ENCODE data around the gene ZNF664.

Gene ZNF664

DNA sequence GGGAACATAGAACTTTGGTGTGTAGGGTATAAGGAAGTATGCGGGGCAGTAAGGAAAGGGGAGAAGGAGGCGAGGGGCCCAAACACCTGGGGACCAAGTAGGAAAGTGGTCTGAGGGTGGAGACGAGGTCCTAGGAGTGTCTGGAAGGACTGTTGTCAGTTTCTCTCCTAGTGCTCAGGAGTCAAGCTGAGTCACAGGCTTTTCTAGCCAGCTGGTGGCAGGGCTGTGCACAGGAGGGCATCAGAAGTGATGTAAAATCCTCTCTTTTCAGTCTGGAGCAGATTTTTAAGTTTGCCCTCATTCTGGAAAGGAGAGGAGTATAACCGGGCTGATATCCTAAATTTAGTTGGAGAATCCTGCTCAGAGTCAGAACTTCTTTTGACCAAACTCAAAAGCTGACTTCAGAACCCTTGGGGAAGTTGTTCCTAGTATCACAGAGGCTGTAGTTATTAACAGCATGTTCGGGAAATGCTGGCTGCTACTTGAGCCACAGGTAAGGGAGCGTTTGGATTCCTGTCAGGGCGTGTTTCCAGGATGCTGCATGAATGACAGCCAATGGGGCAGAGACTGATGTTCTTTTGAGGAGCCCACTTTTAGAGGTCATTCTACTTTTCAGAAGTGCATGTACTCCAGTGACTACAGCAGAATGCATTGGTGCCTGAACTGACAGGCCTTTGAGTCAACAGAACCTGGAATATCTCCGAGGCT is 19.3 kb downstream of the ZNF664 start:
- no peak overlapping the region for H2AFZ ChIP-seq (ENCODE audit: low read depth)
- H4K20me1 ChIP-seq (ENCODE audit: insufficient read depth), result no peaks in the 10 kb centered on the region
- no peak overlapping the region for H3K4me2 ChIP-seq
- no peaks in the 10 kb centered on the region for H3K27me3 ChIP-seq (ENCODE audit: insufficient read depth, low read depth)
- H3K36me3 ChIP-seq (ENCODE audit: insufficient read depth), result 0 out of 2 replicates have a peak, but pooled peaks cover 2% of the 10 kb centered on the region
- H3K4me3 ChIP-seq (IDR thresholded peaks at IDR 0.05; ENCODE audit: insufficient read depth, low read depth, low read length), result no peak overlapping the region
- H3K4me1 ChIP-seq (ENCODE audit: low read depth, poor library complexity, severe bottlenecking), result peaks cover 23% of the 10 kb centered on the region
- TF ChIP-seq, protein P1, sequence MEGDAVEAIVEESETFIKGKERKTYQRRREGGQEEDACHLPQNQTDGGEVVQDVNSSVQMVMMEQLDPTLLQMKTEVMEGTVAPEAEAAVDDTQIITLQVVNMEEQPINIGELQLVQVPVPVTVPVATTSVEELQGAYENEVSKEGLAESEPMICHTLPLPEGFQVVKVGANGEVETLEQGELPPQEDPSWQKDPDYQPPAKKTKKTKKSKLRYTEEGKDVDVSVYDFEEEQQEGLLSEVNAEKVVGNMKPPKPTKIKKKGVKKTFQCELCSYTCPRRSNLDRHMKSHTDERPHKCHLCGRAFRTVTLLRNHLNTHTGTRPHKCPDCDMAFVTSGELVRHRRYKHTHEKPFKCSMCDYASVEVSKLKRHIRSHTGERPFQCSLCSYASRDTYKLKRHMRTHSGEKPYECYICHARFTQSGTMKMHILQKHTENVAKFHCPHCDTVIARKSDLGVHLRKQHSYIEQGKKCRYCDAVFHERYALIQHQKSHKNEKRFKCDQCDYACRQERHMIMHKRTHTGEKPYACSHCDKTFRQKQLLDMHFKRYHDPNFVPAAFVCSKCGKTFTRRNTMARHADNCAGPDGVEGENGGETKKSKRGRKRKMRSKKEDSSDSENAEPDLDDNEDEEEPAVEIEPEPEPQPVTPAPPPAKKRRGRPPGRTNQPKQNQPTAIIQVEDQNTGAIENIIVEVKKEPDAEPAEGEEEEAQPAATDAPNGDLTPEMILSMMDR (conservative IDR thresholded peaks at IDR 0.05; ENCODE audit: low read depth, low read length), result no peak
- no peak overlapping the region for H3K9ac ChIP-seq
- H3K27ac ChIP-seq, result no peak overlapping the region
- H3K79me2 ChIP-seq (ENCODE audit: insufficient read depth, low read depth), result no peaks in the 10 kb centered on the region

DNA sequence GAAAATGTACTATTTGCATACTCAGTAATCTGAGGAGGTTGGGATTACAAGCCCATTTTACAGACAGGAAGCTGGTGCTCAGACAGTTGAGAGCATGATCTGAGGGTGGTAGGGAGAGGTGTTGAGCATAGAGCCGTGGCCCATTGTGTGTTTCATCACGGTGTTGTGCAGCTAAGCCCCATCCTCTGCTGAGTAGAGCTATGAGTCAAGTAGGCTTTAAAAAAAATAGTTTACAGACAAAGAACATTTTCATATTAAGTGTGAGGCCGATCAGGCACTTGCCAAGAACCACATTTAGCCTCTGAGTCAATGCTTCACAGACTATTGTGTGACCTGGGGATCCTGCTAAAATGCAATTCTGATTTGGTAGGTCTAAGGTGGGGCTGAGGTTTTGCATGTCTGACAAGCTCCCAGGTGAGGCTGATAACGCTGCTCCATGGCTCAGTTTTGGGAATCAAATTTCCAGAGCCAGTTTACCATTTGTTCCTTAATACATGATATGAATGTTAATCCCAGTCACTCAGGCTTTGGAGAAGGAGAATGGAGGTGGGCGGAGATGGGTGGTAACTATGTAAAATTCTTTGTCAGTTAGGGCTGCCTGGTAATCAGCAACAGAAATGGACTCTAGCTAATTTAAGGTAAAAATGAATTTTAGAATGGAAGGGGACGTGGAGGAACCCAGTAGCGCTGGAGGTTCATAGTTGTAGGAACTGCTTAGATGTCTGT is 22.2 kb downstream of the ZNF664 start:
- Histone ChIP-seq H3K36me3 (ENCODE audit: insufficient read depth) (0 out of 2 replicates have a peak, but pooled peaks cover 2% of the 10 kb centered on the region), H4K20me1 (ENCODE audit: insufficient read depth) (no peaks in the 10 kb centered on the region), H3K9ac (no peak overlapping the region), H3K4me1 (ENCODE audit: low read depth, poor library complexity, severe bottlenecking) (peaks cover 19% of the 10 kb centered on the region), H3K27me3 (ENCODE audit: insufficient read depth, low read depth) (no peaks in the 10 kb centered on the region), H2AFZ (ENCODE audit: low read depth) (no peak overlapping the region), H3K27ac (no peak overlapping the region), H3K4me3 (IDR thresholded peaks at IDR 0.05; ENCODE audit: insufficient read depth, low read depth, low read length) (no peak overlapping the region), H3K79me2 (ENCODE audit: insufficient read depth, low read depth) (no peaks in the 10 kb centered on the region), H3K4me2 (no peak overlapping the region)
- TF ChIP-seq, protein P1 (conservative IDR thresholded peaks at IDR 0.05; ENCODE audit: low read depth, low read length), result no peak

DNA sequence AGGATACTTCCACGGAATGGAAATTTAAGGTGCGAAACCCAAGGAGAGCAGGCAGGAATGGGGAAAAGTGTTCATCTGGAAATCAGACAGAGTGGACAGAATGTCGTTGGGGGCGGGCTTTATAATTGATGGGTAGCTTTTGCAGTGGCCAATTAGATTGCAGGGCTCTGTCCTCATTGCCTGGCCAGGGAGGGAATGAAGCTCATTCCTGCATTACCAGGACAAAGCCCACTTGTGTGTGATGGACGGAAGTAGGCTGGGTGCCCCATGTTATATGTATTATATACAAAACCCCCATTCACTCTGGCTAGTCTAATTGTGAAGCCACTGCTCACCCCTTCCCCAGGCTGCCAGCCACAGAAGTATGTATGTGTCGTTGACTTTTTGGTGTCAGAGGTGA is 23.6 kb downstream of the ZNF664 start:
- Histone ChIP-seq H3K36me3 (ENCODE audit: insufficient read depth) (0 out of 2 replicates have a peak, but pooled peaks cover 2% of the 10 kb centered on the region), H2AFZ (ENCODE audit: low read depth) (no peak overlapping the region), H3K27me3 (ENCODE audit: insufficient read depth, low read depth) (no peaks in the 10 kb centered on the region), H3K9ac (no peak overlapping the region), H4K20me1 (ENCODE audit: insufficient read depth) (no peaks in the 10 kb centered on the region), H3K4me3 (IDR thresholded peaks at IDR 0.05; ENCODE audit: insufficient read depth, low read depth, low read length) (no peak overlapping the region), H3K4me1 (ENCODE audit: low read depth, poor library complexity, severe bottlenecking) (peaks cover 5% of the 10 kb centered on the region), H3K27ac (no peak overlapping the region), H3K4me2 (no peak overlapping the region), H3K79me2 (ENCODE audit: insufficient read depth, low read depth) (no peaks in the 10 kb centered on the region)
- TF ChIP-seq, protein P1 (conservative IDR thresholded peaks at IDR 0.05; ENCODE audit: low read depth, low read length), result no peak

DNA sequence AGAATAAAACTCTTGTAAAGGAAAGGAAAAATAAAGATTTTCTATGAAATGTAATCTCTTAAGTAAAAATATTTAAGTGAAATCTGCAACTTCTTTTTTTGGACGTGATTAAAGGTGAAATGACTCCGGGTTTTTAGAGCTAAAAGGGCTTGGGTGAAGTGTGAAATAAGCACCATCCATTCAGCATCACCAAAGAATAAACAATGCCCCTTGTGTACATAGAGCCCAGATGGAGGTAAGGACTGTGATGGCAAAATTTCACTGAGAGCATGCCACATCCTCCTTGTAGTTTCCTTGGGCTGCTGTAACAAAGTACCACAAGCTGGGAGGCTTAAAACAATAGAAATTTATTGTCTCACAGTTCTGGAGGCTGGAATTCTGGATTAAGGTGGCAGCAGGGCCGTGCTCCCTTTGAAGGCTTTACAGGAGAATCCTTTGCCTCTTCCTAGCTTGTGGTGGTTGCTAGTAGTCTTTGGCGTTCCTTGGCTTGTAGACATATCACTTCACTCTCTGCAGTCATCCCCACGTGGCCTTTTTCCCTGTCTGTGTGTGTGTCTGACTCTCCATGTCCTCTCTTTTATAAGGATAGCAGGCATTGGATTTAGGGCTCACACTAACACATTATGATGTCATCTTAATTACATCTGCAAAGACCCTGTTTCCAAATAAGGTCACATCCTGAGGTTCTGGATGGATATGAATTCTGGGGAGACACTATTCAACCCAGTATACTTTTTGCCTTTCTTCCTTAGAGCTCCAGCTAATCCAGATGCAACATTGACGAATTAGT is 24.2 kb downstream of the ZNF664 start:
- Histone ChIP-seq H3K9ac (no peak overlapping the region), H2AFZ (ENCODE audit: low read depth) (no peak overlapping the region), H3K4me2 (no peak overlapping the region), H3K27me3 (ENCODE audit: insufficient read depth, low read depth) (no peaks in the 10 kb centered on the region), H3K36me3 (ENCODE audit: insufficient read depth) (0 out of 2 replicates have a peak, but pooled peaks cover 2% of the 10 kb centered on the region), H3K79me2 (ENCODE audit: insufficient read depth, low read depth) (no peaks in the 10 kb centered on the region), H3K4me1 (ENCODE audit: low read depth, poor library complexity, severe bottlenecking) (peaks cover 3% of the 10 kb centered on the region), H4K20me1 (ENCODE audit: insufficient read depth) (no peaks in the 10 kb centered on the region), H3K27ac (no peak overlapping the region), H3K4me3 (IDR thresholded peaks at IDR 0.05; ENCODE audit: insufficient read depth, low read depth, low read length) (no peak overlapping the region)
- TF ChIP-seq, protein P1 (conservative IDR thresholded peaks at IDR 0.05; ENCODE audit: low read depth, low read length), result no peak
